NB4 (cell line): ENCODE data around the gene GLYATL3.
"Not testable (repeated sequence)": the region's sequence is repeated elsewhere in the genome, so short reads cannot be mapped to it uniquely, and the experiment has no call there.

ENCODE experiments used
- MYC ChIP-seq: IDR thresholded peaks from 2 replicates; pipeline ENCODE4 v1.6.1; 2011; ENCODE audit warnings: low read depth, low read length
- POLR2A ChIP-seq: IDR thresholded peaks from 2 replicates; pipeline ENCODE4 v1.6.1; 2011; ENCODE audit warnings: mild to moderate bottlenecking; ENCODE audit not compliant: insufficient read length; ENCODE audit errors: extremely low read depth
- TF ChIP-seq, protein P1 (sequence below): IDR thresholded peaks from one replicate; pipeline ENCODE4 v1.5.1; 2012; ENCODE audit warnings: low read depth, low read length
- TF ChIP-seq, protein P2 (sequence below): IDR thresholded peaks from 2 replicates; pipeline ENCODE4 v1.6.1; 2011; ENCODE audit warnings: low read depth, low read length

DNA sequence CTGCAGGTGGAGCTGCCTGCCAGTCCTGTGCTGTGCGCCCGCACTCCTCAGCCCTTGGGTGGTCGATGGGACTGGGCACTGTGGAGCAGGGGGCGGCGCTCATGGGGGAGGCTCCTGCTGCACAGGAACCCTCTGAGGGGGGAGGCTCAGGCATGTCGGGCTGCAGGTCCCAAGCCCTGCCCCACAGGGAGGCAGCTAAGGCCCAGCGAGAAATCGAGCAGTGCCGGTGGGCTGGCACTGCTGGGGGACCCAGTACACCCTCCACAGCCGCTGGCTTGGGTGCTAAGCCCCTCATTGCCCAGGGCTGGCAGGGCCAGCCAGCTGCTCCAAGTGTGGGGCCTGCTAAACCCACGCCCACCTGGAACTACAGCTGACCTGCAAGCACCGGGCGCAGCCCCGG lies 16.3 kb upstream of the GLYATL3 start:
- TF ChIP-seq, protein P1, sequence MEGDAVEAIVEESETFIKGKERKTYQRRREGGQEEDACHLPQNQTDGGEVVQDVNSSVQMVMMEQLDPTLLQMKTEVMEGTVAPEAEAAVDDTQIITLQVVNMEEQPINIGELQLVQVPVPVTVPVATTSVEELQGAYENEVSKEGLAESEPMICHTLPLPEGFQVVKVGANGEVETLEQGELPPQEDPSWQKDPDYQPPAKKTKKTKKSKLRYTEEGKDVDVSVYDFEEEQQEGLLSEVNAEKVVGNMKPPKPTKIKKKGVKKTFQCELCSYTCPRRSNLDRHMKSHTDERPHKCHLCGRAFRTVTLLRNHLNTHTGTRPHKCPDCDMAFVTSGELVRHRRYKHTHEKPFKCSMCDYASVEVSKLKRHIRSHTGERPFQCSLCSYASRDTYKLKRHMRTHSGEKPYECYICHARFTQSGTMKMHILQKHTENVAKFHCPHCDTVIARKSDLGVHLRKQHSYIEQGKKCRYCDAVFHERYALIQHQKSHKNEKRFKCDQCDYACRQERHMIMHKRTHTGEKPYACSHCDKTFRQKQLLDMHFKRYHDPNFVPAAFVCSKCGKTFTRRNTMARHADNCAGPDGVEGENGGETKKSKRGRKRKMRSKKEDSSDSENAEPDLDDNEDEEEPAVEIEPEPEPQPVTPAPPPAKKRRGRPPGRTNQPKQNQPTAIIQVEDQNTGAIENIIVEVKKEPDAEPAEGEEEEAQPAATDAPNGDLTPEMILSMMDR: not testable (repeated sequence)
- not testable (repeated sequence) for TF ChIP-seq POLR2A, MYC
- TF ChIP-seq, protein P2, sequence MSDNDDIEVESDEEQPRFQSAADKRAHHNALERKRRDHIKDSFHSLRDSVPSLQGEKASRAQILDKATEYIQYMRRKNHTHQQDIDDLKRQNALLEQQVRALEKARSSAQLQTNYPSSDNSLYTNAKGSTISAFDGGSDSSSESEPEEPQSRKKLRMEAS: not testable (repeated sequence)
